OCI-M2 (cell line): ENCODE data around the gene ZNF618.

Experiments used
- DNase-seq: peaks from one replicate; lab custom pipeline; 2025; ENCODE audit not compliant: unreplicated experiment; lab: John Stamatoyannopoulos, UW

Gene ZNF618

GRCh38 chr9:114092336-114092735 lies 216.2 kb downstream of the ZNF618 start:
- DNase-seq, result no peak

GRCh38 chr9:114093031-114093471 lies 216.9 kb downstream of the ZNF618 start:
- no peak for DNase-seq

GRCh38 chr9:114093761-114094505 lies 217.8 kb downstream of the ZNF618 start:
- no peak for DNase-seq

GRCh38 chr9:114094971-114095370 lies 218.9 kb downstream of the ZNF618 start:
- no peak for DNase-seq

- DNase-seq, result no peak
Measured at GRCh38 chr9:114096041-114096511, 220.0 kb downstream of the ZNF618 start.

GRCh38 chr9:114096866-114097612 lies 220.9 kb downstream of the ZNF618 start:
- no peak for DNase-seq

- DNase-seq, result no peak
Measured at GRCh38 chr9:114097613-114098020, 221.5 kb downstream of the ZNF618 start.

- no peak for DNase-seq
Measured at GRCh38 chr9:114098021-114098935, 222.2 kb downstream of the ZNF618 start.

GRCh38 chr9:114098936-114099668 lies 223.0 kb downstream of the ZNF618 start, which contains the start of gene KIF12:
KIF12 (minus strand) TSS chr9:114099292; CDS start chr9:114099276, 16 bp downstream.
- DNase-seq, result no peak

GRCh38 chr9:114099669-114100270 lies 223.7 kb downstream of the ZNF618 start:
- DNase-seq, result no peak

- no peak for DNase-seq
Measured at GRCh38 chr9:114100536-114100935, 224.4 kb downstream of the ZNF618 start.

- no peak for DNase-seq
Measured at GRCh38 chr9:114102484-114102883, 226.4 kb downstream of the ZNF618 start.

GRCh38 chr9:114105236-114105635 lies 229.1 kb downstream of the ZNF618 start:
- DNase-seq, result no peak
